WTC11 (cell line): ENCODE data around the gene FXYD7.

Source experiments
- FOXJ3 ChIP-seq: sonication (generic); formaldehyde crosslinking; IDR thresholded peaks from 2 replicates; pipeline ENCODE4 v1.9.0; 2021; ENCODE audit warnings: missing genetic modification reagents, mild to moderate bottlenecking, borderline replicate concordance
- FOXP1 ChIP-seq: sonication (generic); formaldehyde crosslinking; IDR thresholded peaks from 2 replicates; pipeline ENCODE4 v1.8.0; 2022; ENCODE audit warnings: missing genetic modification reagents, mild to moderate bottlenecking, moderate library complexity, borderline replicate concordance
- GABPB1 ChIP-seq: sonication (generic); formaldehyde crosslinking; IDR thresholded peaks from 2 replicates; pipeline ENCODE4 v1.8.1; 2023; ENCODE audit warnings: mild to moderate bottlenecking, missing genetic modification reagents
- JUN ChIP-seq: sonication (generic); formaldehyde crosslinking; IDR thresholded peaks from 2 replicates; pipeline ENCODE4 v1.8.0; 2023; ENCODE audit warnings: mild to moderate bottlenecking, missing genetic modification reagents
- NFE2L1 ChIP-seq: sonication (generic); formaldehyde crosslinking; IDR thresholded peaks from 2 replicates; pipeline ENCODE4 v1.8.1; 2023; ENCODE audit warnings: missing genetic modification reagents
- SP1 ChIP-seq: sonication (generic); formaldehyde crosslinking; conservative IDR thresholded peaks from 2 replicates; pipeline ENCODE4 v1.8.1; 2022; ENCODE audit warnings: missing genetic modification reagents
- TEAD4 ChIP-seq: sonication (generic); formaldehyde crosslinking; IDR thresholded peaks from 2 replicates; pipeline ENCODE4 v1.8.0; 2022; ENCODE audit warnings: mild to moderate bottlenecking, missing genetic modification reagents
- TF ChIP-seq, protein P1 (sequence below): fragments of 200-600 bp; IDR thresholded peaks from 2 replicates; pipeline ENCODE4 v1.8.0; 2022; ENCODE audit warnings: antibody characterized with exemption
- TF ChIP-seq, protein P2 (sequence below): sonication (generic); formaldehyde crosslinking; IDR thresholded peaks from 2 replicates; pipeline ENCODE4 v1.8.0; 2023; ENCODE audit warnings: mild to moderate bottlenecking, missing genetic modification reagents
- TF ChIP-seq, protein P3 (sequence below): fragments of 250-450 bp; sonication (Bioruptor Pico); IDR thresholded peaks from 2 replicates; pipeline ENCODE4 v1.9.0; 2021; ENCODE audit warnings: mild to moderate bottlenecking, borderline replicate concordance
- TF ChIP-seq, protein P4 (sequence below): sonication (generic); formaldehyde crosslinking; IDR thresholded peaks from 2 replicates; pipeline ENCODE4 v1.8.0; 2022; ENCODE audit warnings: mild to moderate bottlenecking, missing genetic modification reagents
- TF ChIP-seq, protein P5 (sequence below): sonication (generic); formaldehyde crosslinking; IDR thresholded peaks from 2 replicates; pipeline ENCODE4 v1.8.1; 2022; ENCODE audit warnings: low read depth, missing genetic modification reagents, borderline replicate concordance

DNA sequence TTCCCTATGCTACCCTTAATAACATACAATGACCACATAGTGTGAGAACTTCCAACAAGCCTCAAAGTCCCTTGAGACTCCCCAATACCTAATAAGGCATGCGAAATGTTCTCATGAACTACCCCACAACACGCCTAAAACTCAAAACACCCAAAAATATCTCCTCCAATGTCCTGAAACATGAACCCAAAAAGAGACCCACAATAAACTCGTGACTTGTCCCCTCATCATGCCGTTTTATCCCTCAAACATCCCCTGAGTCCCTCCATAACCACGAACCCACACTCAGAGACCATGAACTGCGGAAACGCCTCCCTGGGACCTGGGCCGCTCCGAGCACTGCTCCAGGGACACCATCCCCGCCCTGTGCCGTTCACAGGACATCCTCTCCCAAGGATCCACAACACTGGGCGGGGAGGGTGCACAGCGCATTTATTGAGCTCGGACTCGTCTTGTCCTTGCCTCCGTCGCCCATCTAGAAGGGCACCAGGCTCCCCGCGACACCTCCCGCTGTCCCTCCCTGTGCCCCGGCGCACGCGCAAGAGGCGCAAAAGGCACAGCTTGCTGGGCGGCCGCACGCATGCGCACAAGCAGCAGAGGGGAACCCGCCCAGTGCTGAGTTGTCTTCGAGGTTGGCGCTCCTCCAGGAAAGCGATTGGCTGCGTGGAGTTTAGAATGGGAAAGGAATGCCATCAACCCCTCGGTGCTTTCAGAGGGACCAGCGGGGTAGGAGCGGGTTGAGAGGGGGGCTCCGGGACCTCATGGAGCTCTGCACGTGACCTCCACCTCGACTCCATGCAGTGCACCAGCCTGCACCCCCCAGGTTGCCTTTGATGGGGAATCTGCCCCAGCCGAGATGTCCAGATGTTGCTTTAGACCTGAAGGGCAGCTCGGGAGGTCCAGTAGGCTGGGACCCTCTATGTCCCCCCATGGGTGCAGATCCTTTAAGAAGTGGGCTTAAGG lies 18.7 kb upstream of the FXYD7 start:
- TF ChIP-seq, protein P1, sequence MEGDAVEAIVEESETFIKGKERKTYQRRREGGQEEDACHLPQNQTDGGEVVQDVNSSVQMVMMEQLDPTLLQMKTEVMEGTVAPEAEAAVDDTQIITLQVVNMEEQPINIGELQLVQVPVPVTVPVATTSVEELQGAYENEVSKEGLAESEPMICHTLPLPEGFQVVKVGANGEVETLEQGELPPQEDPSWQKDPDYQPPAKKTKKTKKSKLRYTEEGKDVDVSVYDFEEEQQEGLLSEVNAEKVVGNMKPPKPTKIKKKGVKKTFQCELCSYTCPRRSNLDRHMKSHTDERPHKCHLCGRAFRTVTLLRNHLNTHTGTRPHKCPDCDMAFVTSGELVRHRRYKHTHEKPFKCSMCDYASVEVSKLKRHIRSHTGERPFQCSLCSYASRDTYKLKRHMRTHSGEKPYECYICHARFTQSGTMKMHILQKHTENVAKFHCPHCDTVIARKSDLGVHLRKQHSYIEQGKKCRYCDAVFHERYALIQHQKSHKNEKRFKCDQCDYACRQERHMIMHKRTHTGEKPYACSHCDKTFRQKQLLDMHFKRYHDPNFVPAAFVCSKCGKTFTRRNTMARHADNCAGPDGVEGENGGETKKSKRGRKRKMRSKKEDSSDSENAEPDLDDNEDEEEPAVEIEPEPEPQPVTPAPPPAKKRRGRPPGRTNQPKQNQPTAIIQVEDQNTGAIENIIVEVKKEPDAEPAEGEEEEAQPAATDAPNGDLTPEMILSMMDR, result no peak
- TF ChIP-seq, protein P2, sequence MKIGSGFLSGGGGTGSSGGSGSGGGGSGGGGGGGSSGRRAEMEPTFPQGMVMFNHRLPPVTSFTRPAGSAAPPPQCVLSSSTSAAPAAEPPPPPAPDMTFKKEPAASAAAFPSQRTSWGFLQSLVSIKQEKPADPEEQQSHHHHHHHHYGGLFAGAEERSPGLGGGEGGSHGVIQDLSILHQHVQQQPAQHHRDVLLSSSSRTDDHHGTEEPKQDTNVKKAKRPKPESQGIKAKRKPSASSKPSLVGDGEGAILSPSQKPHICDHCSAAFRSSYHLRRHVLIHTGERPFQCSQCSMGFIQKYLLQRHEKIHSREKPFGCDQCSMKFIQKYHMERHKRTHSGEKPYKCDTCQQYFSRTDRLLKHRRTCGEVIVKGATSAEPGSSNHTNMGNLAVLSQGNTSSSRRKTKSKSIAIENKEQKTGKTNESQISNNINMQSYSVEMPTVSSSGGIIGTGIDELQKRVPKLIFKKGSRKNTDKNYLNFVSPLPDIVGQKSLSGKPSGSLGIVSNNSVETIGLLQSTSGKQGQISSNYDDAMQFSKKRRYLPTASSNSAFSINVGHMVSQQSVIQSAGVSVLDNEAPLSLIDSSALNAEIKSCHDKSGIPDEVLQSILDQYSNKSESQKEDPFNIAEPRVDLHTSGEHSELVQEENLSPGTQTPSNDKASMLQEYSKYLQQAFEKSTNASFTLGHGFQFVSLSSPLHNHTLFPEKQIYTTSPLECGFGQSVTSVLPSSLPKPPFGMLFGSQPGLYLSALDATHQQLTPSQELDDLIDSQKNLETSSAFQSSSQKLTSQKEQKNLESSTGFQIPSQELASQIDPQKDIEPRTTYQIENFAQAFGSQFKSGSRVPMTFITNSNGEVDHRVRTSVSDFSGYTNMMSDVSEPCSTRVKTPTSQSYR (CRISPR knock-in tag), result no peak
- TF ChIP-seq FOXJ3 (CRISPR knock-in tag) (no peak), SP1 (CRISPR knock-in tag) (no peak), JUN (CRISPR knock-in tag) (no peak), TEAD4 (CRISPR knock-in tag) (no peak), NFE2L1 (CRISPR knock-in tag) (no peak), FOXP1 (CRISPR knock-in tag) (no peak), GABPB1 (no peak)
- TF ChIP-seq, protein P3, sequence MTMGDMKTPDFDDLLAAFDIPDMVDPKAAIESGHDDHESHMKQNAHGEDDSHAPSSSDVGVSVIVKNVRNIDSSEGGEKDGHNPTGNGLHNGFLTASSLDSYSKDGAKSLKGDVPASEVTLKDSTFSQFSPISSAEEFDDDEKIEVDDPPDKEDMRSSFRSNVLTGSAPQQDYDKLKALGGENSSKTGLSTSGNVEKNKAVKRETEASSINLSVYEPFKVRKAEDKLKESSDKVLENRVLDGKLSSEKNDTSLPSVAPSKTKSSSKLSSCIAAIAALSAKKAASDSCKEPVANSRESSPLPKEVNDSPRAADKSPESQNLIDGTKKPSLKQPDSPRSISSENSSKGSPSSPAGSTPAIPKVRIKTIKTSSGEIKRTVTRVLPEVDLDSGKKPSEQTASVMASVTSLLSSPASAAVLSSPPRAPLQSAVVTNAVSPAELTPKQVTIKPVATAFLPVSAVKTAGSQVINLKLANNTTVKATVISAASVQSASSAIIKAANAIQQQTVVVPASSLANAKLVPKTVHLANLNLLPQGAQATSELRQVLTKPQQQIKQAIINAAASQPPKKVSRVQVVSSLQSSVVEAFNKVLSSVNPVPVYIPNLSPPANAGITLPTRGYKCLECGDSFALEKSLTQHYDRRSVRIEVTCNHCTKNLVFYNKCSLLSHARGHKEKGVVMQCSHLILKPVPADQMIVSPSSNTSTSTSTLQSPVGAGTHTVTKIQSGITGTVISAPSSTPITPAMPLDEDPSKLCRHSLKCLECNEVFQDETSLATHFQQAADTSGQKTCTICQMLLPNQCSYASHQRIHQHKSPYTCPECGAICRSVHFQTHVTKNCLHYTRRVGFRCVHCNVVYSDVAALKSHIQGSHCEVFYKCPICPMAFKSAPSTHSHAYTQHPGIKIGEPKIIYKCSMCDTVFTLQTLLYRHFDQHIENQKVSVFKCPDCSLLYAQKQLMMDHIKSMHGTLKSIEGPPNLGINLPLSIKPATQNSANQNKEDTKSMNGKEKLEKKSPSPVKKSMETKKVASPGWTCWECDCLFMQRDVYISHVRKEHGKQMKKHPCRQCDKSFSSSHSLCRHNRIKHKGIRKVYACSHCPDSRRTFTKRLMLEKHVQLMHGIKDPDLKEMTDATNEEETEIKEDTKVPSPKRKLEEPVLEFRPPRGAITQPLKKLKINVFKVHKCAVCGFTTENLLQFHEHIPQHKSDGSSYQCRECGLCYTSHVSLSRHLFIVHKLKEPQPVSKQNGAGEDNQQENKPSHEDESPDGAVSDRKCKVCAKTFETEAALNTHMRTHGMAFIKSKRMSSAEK, result no peak
- TF ChIP-seq, protein P4, sequence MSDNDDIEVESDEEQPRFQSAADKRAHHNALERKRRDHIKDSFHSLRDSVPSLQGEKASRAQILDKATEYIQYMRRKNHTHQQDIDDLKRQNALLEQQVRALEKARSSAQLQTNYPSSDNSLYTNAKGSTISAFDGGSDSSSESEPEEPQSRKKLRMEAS (CRISPR knock-in tag), result peak; percentile 50; the same call in 1 of the 2 replicates
- TF ChIP-seq, protein P5, sequence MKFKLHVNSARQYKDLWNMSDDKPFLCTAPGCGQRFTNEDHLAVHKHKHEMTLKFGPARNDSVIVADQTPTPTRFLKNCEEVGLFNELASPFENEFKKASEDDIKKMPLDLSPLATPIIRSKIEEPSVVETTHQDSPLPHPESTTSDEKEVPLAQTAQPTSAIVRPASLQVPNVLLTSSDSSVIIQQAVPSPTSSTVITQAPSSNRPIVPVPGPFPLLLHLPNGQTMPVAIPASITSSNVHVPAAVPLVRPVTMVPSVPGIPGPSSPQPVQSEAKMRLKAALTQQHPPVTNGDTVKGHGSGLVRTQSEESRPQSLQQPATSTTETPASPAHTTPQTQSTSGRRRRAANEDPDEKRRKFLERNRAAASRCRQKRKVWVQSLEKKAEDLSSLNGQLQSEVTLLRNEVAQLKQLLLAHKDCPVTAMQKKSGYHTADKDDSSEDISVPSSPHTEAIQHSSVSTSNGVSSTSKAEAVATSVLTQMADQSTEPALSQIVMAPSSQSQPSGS, result no peak
